ENCODE measurements around the gene SPRING1.
A peak's percentile ranks its signal among the peaks of the same experiment; 100 is the strongest.

The SPRING1 gene

DNA sequence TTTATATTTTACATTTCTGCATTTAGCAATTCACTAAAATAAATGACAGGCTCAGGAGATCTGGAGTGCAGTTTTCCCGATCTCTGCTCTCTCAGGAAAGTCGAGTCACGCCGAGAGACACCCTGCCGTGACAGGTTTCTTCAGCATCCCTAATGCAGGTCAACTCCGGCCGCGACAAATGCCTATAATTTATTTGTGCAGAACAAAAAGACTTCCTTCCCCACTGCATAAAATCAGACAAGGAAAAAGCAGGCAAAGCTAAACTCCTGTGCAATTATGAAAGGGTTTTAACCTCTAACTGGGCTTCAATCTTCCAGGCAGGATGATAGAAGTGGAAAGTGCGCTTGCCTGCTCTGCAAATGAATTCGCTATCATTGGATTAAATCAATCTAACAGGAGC is 28.1 kb downstream of the SPRING1 start:
- DNase-seq (ENCODE audit: low read depth, low spot score): no peak

DNA sequence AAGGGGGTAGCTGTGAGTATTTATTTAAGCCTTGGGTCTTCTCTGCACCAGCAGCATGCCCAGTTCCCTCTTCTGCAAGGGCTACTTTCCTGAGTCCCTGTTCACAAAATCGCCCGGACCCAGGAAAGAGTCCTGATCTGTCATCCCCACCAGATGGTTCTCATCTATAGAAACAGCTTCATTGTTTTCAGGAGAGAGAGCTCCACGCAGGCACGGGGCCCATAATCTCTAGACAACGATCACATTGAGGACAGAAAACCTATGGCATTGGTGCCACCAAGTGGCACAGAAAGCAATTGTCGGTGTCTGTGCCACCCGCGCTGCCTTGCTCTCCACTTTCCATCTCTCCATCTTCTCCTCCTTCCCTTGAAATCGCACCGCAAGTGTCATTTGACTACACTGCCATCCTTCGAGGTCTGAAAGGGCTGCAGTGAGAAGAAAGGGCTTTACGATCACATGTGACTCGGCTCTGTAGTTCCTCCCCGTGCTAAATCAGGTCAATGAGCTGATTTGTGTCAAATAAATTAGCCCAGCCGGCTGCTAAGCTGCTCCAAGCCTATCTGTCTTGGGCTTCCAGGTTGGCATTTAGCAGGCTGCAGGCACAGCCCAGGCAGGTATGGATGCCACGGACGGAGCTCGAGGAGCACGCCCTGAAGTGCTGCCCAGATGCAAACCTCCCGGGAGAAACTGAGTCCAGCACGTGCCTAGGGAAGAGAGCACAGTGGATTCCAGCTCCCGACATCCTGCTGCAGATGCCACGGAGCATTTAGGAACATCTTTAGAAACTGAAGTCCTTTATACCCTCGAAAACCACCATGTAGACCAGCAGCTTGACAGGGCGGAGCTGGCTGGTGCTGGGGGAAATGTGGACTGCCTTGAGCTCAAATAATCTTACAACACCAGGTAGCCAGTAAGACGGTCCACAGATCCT is 28.8 kb downstream of the SPRING1 start:
- peak; percentile 23 for DNase-seq (ENCODE audit: low read depth, low spot score)

DNA sequence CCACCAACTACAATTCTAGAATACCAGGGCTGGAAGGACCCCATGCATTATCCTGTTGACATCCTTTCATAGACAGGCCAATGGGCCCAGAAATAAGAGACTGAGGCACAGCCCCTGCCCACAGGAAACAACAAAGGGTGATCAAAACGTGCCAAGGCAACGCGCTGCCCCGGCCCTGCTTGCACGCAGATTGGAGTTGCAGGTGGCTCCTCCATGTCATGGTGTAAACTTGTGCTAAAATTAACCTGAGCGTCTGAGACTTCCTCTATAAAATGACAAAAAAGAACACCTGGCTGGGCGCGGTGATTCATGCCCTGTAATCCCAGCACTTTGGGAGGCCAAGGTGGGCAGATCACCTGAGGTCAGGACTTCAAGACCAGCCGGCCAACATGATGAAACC is 30.1 kb downstream of the SPRING1 start:
- DNase-seq (ENCODE audit: low read depth, low spot score): no peak

DNA sequence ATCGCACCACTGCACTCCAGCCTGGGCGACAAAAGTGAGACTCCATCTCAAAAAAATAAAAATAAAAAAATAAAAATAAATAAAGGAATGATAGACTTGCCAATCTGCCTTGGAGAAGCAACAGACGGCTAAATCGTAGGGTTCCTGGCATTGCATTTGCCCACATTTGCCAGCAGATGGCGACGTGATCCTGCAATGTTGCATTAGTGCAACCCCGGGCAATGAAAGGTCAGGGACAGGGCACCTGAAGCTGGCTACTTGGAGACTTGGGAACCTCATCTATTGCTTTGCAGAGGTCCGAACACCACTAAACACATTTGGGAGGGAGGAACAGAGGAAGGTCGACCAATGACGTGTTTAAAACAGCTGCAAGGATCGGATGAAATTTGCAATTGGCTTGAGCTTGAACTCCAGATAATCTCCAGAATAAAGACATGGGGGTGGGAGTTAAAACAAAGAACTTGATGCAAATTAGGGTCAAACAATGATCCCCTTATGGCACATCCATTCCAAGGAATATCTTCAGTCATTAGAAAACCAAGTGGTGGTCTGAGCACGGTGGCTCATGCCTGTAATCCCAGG is 34.6 kb downstream of the SPRING1 start:
- no peak for DNase-seq (ENCODE audit: low read depth, low spot score)

DNA sequence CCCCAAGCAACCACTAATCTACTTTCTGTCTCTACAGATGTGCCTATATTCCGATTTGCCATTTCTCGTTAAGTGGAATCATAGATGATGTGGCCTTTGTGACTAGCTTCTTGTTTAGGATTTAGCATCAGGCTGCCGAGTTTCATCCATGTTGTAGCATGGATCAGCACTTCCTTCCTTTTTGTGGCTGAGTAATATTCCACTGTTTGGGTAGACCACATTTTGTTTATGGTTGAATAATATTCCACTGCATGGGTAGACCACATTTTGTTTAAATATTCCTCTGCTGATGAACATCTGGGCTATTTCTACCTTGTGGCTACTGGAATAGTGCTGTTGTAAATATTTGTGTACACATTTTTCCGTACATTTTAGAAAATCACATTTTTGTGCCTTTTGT is 36.4 kb downstream of the SPRING1 start:
- no peak for DNase-seq (ENCODE audit: low read depth, low spot score)

DNA sequence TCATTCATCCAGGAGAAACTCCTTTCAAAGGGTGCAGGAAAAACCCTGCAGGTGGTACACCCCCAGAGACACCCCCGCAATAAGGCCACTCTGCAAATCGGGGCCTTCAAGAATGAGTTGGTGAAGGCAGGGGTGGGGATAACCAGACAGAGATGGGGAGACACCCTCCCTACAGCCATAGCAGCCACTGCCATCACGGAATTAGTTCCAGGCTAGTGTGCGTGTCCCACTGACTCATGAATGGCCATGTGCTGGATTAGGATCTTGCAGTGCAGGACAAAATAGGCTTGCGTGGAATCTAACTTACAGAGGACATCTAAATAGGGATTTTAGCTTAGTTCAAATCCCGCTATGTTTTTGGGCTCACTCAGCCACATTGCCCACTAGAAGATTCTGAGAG is 37.8 kb downstream of the SPRING1 start:
- no peak for DNase-seq (ENCODE audit: low read depth, low spot score)

DNA sequence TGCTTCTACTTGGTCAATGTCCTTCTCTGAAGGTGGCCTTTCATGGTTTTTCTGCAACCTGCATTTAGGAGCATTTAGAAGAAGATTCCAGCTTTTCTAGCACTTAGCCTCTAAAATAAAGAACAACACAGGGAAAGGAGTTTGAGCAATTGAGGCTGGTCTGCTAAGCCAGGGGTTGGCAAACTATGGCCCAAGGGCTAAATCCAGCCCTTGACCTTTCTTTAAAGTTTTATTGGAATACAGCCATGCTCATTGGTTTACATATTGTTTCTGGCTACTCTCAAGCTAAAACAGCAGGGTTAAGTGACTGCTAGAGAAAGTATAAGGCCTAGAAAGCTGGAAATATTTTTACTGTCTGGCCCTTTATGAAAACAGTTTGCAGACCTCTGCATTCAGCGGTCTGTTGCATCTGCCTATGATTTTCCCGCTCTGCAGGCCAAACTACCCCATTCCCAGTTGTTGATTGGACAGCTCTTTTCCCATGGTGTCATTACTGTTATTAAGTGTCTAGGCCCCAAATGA is 39.3 kb downstream of the SPRING1 start:
- no peak for DNase-seq (ENCODE audit: low read depth, low spot score)

DNA sequence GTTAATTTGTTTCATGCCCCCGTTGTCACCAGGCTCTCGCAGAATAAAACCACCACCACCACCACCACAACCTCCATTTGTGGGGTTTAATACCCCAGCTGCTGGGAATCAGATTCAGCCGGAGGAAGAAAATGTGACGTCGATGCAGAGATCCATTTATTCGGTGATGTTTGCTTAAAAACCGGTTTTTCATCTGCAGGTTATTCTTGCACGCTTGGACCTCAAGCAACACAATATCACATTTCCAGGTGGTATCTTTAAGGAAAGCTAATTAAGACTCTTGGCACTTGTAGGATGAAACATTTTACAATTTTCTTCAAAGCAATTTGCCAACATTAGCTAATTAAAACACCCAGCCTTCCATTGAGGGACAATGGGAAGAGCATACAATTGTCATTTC is 39.8 kb downstream of the SPRING1 start:
- no peak for DNase-seq (ENCODE audit: low read depth, low spot score)

DNA sequence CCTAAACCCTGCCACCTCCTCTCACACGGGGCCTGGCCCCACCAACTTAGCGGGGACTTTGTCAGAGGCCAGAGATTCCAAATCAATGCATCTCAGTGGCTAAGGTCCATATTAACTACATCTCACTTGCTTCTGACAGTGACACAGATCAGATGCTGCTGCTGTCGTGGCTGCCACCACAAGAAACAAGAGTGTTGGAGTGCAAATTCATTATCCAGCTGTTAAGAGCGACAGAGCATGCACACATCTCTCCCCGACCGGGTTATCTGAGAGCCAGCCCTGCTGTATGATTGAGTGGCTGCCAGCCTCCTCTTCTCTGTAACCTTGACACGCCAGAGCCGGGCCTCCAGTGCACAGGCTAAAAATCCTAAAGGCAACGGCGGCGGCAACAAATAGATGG is 40.2 kb downstream of the SPRING1 start:
- DNase-seq (ENCODE audit: low read depth, low spot score): no peak

DNA sequence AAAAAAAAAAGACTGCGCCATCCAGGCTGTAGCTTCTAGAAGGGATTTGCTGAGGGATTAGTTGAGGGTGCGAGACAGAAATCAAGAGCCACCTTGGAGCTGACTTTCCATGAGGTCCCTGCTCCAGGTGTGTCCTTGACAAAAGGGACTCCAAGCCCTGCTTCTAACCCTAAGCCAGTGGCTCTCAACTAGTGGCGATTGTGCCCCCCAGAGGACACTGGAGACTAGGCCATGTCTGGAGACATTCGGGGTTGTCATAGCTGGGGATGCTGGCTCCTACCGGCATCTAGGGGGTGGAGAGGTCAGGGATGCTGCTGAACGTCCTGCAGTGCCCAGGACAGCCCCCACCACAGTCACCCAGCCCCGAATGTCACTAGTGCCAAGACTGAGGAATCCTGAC is 40.6 kb downstream of the SPRING1 start:
- no peak for DNase-seq (ENCODE audit: low read depth, low spot score)

DNA sequence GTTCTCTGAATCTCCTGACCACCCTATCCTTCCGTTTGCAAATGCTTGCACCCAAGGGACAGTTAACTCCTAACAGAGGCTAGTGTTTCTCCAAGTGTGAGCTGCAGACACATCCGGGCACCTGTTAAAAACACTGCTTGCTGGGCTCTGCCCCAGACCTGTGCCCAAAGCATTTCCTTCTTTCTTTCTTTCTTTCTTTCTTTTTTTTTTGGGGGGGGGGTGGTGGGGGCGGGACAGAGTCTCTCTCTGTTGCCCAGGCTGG is 42.5 kb downstream of the SPRING1 start:
- no peak for DNase-seq (ENCODE audit: low read depth, low spot score)

DNA sequence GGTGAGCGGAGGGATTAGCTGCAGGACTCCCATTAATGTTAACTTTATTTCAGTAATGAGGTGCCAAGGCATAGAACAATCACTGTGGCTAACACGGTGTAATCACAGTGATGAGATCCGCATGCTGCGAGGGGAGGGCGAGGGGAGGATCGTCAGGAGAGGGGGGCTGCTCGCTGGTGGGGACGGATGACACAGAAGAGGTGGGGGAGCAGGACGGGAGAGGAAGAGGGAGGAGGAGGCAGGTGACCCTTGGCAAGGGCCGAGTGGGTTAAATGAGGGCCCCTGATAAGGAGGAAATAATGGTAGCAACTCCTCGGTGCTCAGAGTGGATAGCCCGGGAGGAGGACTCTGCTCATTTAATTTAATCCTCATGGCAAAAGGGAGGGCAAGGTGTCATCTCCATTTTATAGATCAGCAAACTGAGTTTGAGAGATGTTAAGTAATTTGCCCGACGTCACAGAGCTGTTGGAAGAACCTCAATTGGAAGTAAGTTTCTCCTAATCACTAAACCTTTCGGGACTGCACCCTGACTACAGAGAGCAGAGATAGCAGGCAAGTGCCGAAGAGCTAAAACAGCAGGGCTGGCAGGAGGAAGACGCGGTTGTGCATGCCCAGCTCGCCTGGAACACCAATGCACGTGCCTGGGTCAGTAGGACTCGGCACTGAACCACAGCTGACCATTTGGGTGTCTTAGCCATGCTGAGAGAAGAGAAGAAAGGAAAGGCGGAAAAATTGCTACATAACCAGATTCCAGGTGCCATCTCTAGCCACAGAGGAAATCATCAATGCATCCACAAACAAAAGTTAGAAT is 43.0 kb downstream of the SPRING1 start:
- DNase-seq (ENCODE audit: low read depth, low spot score): no peak

DNA sequence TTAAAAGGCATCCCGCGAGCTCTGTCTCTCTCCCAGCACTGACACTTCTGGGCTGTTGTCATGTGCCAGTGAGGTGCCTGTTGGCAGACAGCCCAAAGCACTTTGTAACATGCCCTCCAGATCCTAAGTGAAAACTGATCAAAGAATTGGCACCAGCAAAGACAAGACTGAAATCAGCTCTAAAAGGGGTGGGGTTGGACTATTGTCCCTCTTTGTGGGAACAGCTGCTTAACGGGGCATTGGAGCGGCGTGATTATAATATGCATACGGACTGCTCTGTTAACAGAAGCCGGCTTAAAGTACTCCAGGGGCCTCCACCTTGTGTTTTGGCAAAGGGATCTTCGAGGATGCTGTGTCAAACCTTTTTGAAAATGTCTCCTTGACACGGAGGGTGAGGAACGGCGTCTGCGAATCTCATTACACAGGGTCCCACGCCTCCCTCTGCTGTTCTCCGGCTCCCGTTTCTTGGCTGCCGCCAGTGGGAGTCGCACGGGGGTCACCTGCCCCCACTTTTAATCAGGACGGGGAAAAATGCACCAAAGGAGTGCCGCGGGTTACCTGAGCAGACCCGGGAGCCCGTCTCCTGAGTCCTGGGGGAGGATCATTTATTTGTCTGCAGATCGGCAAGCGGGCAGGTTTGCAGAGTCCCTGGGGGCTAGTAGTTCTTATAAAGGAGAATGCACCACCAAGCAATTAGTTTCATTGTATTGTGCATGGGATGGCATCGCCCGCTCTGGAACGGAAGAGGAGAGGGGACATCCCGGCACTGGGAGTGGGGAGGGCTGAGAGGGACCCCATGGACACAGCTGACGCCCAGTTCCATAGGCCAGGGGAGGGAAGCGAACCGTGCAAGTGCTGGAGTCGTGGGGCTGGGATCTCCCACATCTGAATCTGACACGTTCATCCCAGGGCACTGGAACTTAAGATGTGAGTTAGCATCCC is 44.3 kb downstream of the SPRING1 start:
- DNase-seq (ENCODE audit: low read depth, low spot score): no peak

DNA sequence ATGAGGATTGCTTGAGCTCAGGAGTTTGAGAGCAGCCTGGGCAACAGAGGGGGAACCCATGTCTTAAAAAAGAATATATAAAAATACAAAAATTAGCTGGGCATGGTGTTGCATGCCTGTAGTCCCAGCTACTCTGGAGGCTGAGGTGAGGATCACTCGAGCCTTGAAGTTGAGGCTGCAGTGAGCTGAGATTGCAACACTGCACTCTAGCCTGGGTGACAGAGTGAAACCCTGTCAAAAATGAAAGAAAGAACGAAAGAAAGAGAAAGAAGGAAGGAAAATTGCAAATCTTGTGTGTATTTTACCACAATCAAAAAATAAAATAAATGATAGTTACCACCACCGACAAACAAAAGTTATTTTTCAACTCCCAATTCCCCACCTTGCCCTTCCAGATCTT is 45.3 kb downstream of the SPRING1 start:
- DNase-seq (ENCODE audit: low read depth, low spot score): no peak

DNA sequence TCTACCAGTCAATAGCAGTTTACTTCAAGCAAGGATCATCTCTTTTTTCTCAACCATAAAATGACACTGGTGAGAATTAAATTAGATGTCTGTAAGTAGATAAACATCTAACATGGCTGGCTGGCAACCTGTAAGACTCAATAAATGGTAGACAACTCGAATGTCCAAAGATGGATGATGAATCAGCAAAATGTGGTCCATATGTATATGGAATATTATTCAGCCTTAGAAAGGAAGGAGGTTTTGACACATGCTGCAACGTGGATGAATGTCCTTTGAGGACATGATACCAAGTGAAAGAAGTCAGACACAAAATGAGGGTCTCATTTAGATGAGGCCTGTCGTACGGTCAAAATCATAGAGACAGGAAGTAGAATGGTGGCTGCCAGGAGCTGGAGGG is 46.2 kb downstream of the SPRING1 start:
- DNase-seq (ENCODE audit: low read depth, low spot score): no peak

DNA sequence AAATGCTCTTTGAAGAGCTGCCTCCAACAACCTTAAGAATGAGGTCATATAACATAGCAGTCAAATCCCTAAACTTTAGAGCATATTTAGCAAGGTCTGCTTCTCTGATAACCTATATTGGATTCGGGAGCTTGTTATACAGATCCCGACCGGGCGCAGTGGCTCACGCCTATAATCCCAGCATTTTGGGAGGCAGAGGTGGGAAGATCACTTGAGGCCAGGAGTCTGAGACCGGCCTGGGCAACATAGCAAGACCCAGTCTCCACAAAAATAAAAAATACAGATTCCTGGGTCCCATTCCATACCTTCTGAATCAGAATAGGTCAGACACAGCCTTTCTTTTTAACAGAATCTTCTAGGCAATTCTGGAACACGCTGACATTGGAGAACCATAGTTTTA is 46.7 kb downstream of the SPRING1 start:
- no peak for DNase-seq (ENCODE audit: low read depth, low spot score)

DNA sequence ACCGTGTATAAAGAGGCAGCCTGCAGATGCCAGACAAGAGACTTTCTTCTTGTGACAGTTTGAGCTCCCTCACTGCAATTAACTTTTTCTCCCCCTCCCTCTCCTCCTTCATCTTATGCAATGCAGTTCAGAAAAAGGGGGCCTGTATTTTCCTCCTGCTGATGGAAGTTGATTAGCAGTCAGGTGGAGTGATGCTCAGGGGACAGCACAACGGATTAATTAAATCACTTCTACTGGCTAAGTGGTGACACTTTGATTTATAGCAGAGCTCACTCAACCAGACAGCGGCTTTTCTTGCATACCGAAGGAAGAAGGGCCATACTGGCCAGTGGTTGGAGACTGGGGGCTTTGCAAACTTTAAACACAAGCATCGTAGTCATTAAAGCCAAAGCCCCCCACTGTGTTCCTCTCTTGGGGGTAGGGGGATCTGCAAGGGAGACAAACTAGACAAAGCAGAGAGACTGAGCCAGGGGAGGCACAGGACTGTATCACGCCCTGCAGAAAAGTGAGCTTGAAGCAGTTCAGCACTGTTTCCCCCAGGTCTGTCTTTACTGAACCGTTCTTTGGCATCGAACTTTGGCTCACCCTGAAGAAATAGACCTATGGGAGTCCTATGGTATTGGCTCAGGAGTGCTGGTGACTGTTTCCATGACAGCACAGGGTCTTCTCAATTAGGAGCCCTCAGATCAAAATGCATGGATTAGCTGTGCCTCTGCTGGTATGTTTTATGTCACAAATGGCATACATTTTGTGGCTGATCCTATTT is 47.7 kb downstream of the SPRING1 start:
- no peak for DNase-seq (ENCODE audit: low read depth, low spot score)

DNA sequence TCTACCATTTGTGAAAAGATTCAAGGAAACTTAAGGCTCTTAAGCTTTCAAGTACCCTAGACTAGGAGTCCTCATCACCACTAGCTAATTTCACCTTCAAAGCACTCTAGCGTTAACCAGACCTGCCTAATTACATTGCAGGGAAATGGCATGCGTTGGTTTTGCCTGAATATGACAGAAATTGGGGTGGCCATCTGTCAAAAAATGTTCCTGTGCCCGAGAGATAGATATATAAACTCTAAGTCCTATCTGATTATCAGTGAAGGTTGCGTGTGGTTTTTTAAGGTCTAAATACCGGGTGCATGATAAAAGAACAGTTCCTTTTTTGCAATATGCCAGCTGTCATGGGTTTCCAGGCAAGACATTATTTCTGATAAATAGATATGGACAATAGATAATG is 48.3 kb downstream of the SPRING1 start:
- DNase-seq (ENCODE audit: low read depth, low spot score): no peak
